Stimulated activated naive CD4-positive, alpha-beta T cell (primary cell): ENCODE data around the gene GPN2.
A peak's percentile ranks its signal among the peaks of the same experiment; 100 is the strongest.
"Not testable (repeated sequence)": the region's sequence is repeated elsewhere in the genome, so short reads cannot be mapped to it uniquely, and the experiment has no call there.

ENCODE experiments used
- DNase-seq, 6 experiments: peaks; one replicate each; lab custom pipeline; 2025; lab: John Stamatoyannopoulos, UW

The GPN2 gene

GRCh38 chr1:26900815-26901511 is 10.9 kb upstream of the GPN2 start:
- no peak for DNase-seq

GRCh38 chr1:26900001-26900814 is 10.1 kb upstream of the GPN2 start, which contains the start of gene GPATCH3:
TSS of gene GPATCH3 (minus strand) at chr1:26900467. CDS start at chr1:26900442, 25 bp downstream.
- peak; percentile 73 to 88 (median 84) for DNase-seq

GRCh38 chr1:26897351-26897750 is 7.3 kb upstream of the GPN2 start:
- no peak for DNase-seq

GRCh38 chr1:26894263-26894662 is 4.2 kb upstream of the GPN2 start:
- no peak for DNase-seq

GRCh38 chr1:26890467-26890796 is 349 bp upstream of the GPN2 start:
- no peak for DNase-seq

GRCh38 chr1:26888231-26888630 is 1.9 kb downstream of the GPN2 start:
- DNase-seq = no peak

- peak in 2 of 6 experiments; percentile 3 to 19 for DNase-seq
These were observed 3.0 kb downstream of the GPN2 start for GRCh38 chr1:26887125-26887524.

- DNase-seq = no peak
These were observed 7.2 kb downstream of the GPN2 start for GRCh38 chr1:26882696-26883463.

- not testable (repeated sequence) for DNase-seq
These were observed 8.5 kb downstream of the GPN2 start for GRCh38 chr1:26881611-26882010.

- no peak for DNase-seq
These were observed 10.3 kb downstream of the GPN2 start for GRCh38 chr1:26879793-26880192.

- DNase-seq = no peak
These were observed 12.8 kb downstream of the GPN2 start for GRCh38 chr1:26877326-26877725.

- no peak for DNase-seq
These were observed 15.2 kb downstream of the GPN2 start for GRCh38 chr1:26874896-26875295.

- DNase-seq = not testable (repeated sequence)
These were observed 17.0 kb downstream of the GPN2 start for GRCh38 chr1:26873097-26873496.

- DNase-seq = peak; percentile 86 to 92 (median 90)
These were observed 25.2 kb downstream of the GPN2 start for GRCh38 chr1:26864610-26865480.

GRCh38 chr1:26863685-26864077 is 26.4 kb downstream of the GPN2 start:
- no peak for DNase-seq

GRCh38 chr1:26862781-26863684 is 27.1 kb downstream of the GPN2 start, which contains the start of gene SFN:
TSS of gene SFN (plus strand) at chr1:26863149. CDS start at chr1:26863213, 64 bp downstream.
- peak in 3 of 6 experiments; percentile 4 to 28 (median 6) for DNase-seq

- no peak for DNase-seq
These were observed 28.1 kb downstream of the GPN2 start for GRCh38 chr1:26861889-26862378.

- no peak for DNase-seq
These were observed 28.8 kb downstream of the GPN2 start for GRCh38 chr1:26861286-26861701.

GRCh38 chr1:26858891-26859640 is 31.0 kb downstream of the GPN2 start:
- no peak for DNase-seq
